SK-N-SH treated with all-trans-retinoic acid at 6 μM for 48 hours (cell line): Measurements from ENCODE around the gene MIEF2.

ENCODE experiments used
- CREB5 ChIP-seq: fragments of 250-450 bp; sonication (Bioruptor Pico); IDR thresholded peaks from 2 replicates; pipeline ENCODE4 v1.5.1; 2020; ENCODE audit warnings: low read depth, mild to moderate bottlenecking, moderate library complexity
- PATZ1 ChIP-seq: fragments of 250-450 bp; sonication (Bioruptor Pico); IDR thresholded peaks from 2 replicates; pipeline ENCODE4 v1.8.0; 2020; ENCODE audit warnings: mild to moderate bottlenecking, moderate library complexity, borderline replicate concordance

- TF ChIP-seq PATZ1 (CRISPR knock-in tag) (no peak), CREB5 (CRISPR knock-in tag) (no peak)
Measured at GRCh38 chr17:18231164-18231563, 29.3 kb upstream of the MIEF2 start.
